Fibroblast of pulmonary artery (primary cell): ENCODE results near the gene NPTN.

Experiments
- DNase-seq: peaks from one replicate; pipeline ENCODE4 v3.0.0-alpha.2; 2010; ENCODE audit warnings: low read depth
- H3K4me3 ChIP-seq: replicated peaks from 2 replicates; pipeline ENCODE4 v1.5.1; 2011; ENCODE audit warnings: low read depth, mild to moderate bottlenecking, control low read depth, low read length, moderate library complexity
- TF ChIP-seq, protein P1 (sequence below): IDR thresholded peaks from 2 replicates; pipeline ENCODE4 v1.5.1; 2011; ENCODE audit warnings: mild to moderate bottlenecking, control low read depth, low read length, inconsistent platforms; ENCODE audit errors: missing control alignments

The NPTN gene

DNA sequence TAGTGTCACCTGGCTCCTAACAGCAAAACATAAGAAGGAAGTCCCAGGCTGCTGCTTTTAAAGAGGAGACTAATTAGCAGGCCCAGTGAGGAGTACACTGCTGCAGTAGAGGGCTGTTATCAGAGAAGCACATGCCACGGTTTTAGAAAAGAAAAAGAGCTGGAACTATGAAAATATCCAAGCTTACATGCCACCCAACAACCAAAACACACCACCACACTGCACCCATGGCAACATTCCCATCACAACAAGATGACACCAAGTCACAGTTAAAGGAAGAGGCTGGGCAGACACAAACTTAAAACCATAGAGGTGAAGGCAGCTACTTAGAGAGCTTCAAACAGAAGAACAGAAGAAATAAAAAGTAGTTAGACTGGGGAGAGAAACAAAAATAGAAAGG is 37.0 kb downstream of the NPTN start:
- H3K4me3 ChIP-seq, result no peak overlapping the region
- TF ChIP-seq, protein P1, sequence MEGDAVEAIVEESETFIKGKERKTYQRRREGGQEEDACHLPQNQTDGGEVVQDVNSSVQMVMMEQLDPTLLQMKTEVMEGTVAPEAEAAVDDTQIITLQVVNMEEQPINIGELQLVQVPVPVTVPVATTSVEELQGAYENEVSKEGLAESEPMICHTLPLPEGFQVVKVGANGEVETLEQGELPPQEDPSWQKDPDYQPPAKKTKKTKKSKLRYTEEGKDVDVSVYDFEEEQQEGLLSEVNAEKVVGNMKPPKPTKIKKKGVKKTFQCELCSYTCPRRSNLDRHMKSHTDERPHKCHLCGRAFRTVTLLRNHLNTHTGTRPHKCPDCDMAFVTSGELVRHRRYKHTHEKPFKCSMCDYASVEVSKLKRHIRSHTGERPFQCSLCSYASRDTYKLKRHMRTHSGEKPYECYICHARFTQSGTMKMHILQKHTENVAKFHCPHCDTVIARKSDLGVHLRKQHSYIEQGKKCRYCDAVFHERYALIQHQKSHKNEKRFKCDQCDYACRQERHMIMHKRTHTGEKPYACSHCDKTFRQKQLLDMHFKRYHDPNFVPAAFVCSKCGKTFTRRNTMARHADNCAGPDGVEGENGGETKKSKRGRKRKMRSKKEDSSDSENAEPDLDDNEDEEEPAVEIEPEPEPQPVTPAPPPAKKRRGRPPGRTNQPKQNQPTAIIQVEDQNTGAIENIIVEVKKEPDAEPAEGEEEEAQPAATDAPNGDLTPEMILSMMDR, result no peak
- DNase-seq, result no peak

DNA sequence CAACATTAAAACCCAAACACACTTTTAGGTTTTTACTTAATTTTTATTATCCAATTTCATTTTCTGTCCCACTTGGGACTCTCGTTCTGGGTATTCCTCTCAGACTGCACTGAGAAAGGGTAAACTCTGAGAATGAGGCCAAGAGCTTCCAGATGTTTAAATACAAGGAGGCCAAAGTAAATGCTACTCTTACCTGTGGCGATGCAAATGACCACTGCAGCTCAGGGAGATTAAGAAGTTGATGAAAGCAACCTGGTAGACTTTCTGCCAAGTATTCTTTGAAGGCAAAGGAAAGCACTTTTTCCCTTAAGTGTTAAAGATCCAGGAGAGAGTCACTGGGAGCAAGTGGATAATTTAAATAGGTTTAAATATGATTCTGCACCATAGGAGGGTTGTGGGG is 39.1 kb downstream of the NPTN start:
- DNase-seq, result no peak
- no peak overlapping the region for H3K4me3 ChIP-seq
- TF ChIP-seq, protein P1, result no peak

DNA sequence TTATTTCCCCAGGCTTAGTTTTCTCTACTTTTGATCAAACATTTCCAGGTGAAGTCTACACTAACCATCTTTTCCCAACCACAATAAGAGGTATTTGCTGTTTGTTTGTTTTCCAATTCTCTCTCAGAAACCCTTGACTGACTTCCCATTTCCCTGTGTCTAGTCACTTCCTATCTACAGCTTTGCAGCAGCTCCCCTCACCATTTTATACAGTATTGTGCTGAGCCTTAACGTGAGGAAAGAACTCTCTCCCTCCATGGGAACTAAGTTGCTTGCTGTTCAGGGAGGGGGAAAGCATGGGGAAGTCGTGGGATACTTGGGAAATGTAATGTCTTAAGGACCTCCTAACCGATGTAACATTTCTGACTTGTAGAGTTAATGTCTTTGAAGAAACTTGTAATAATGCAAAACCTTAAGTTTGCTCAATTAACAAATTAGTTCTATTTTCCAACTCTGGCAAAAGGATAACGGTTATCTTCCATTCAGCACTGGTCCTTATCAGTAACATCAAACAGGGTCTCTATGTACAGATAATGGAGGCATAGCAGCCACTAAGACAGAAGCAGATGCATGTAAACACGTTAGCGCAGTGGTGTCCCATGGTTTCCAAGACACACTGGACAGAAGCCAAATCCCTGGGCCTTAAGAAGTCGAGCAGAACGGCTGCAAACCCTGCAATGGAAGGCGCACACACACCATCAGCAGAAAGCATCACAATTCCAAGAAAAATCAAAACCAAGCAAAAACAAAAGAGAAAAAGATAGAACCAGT is 39.7 kb downstream of the NPTN start:
- peak; percentile 67 for DNase-seq
- TF ChIP-seq, protein P1, result no peak
- H3K4me3 ChIP-seq, result no peak overlapping the region

DNA sequence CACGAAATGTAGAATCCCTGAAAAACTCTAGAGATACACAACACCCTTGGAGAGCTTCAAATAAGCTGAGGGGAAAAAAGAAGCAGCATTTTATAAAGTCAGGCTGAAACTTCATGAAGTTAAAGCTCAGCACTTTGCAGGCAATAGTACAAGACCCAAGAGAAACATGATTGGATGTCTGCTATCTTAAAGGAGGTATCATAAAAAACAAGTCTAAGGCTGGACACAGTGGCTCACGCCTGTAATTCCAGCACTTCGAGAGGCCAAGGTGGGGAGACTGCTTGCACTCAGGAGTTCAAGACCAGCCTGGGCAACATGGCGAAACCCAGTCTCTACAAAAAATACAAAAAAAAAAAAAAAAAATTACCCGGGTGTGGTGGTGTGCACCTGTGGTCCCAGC is 42.9 kb downstream of the NPTN start:
- TF ChIP-seq, protein P1, result no peak
- no peak for DNase-seq
- H3K4me3 ChIP-seq, result no peak overlapping the region

DNA sequence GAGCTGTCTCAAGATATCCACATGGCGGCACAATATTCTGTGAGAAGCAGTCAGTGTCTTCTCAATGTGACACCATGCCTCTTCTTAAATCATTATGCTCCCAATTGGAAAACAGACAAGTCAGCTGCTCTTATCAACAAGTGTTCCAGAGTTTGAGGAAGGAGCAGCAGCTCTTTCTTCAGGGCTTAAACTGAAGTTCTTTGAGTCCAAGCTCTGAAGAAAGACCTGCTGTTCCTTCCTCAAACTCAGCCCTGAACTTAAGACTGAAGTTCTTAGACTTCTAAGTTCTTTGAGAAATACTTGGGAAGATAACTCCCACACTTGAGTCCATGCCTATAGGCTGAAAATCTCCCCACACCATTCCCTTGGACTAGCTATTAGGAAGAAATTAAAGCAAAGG is 43.4 kb downstream of the NPTN start:
- no peak for DNase-seq
- no peak overlapping the region for H3K4me3 ChIP-seq
- TF ChIP-seq, protein P1, result no peak

DNA sequence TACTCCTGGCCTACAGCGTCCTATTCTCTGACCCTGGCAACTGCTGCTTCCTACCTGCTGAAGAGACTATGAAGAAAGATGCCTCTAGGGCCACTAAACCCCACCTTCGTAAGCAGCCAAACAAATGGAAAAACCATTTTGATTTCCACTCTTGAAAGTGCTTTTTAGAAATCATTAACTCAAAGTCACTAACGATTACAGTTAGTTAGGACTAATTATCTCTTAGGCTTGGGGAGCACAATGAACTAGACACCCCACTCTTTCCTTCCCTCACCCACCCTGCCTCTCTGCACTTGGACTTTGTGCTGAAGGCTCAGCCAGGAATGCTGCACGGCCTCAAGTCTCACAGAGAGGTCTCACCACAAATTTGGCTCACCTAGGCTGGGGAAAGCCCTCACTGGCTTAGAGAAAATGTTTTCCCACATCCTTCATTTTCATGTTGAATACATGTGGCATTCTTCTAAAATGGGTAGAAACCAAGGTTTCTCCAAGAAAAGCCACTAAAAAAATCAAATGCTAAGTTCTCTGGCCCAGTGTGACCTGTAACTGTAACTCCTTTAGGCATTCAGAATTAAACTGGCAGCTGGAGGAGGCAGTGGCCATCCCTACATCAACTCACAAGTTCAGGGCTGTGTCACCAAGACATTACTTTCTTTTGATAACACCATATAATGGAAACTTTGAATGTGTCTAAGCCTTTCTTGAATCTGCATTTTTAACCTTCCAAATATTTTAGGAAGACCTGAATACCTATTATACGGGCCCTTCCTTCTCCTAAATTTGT is 47.1 kb downstream of the NPTN start:
- TF ChIP-seq, protein P1, result no peak
- H3K4me3 ChIP-seq, result no peak overlapping the region
- no peak for DNase-seq
